PC-3 (cell line): ENCODE data around the gene UNC5B.

ENCODE experiments used
- EZH2phosphoT487 ChIP-seq: fragments of 300-600 bp; sonication (generic); IDR thresholded peaks from 2 replicates; pipeline ENCODE4 v1.6.1; 2018; ENCODE audit warnings: mild to moderate bottlenecking, antibody characterized with exemption, low read length, borderline replicate concordance
- TF ChIP-seq, protein P1 (sequence below): fragments of 300-600 bp; sonication (generic); conservative IDR thresholded peaks from 2 replicates; pipeline ENCODE4 v1.5.1; 2017; ENCODE audit warnings: antibody characterized with exemption, low read depth, mild to moderate bottlenecking, low read length

- TF ChIP-seq, protein P1, sequence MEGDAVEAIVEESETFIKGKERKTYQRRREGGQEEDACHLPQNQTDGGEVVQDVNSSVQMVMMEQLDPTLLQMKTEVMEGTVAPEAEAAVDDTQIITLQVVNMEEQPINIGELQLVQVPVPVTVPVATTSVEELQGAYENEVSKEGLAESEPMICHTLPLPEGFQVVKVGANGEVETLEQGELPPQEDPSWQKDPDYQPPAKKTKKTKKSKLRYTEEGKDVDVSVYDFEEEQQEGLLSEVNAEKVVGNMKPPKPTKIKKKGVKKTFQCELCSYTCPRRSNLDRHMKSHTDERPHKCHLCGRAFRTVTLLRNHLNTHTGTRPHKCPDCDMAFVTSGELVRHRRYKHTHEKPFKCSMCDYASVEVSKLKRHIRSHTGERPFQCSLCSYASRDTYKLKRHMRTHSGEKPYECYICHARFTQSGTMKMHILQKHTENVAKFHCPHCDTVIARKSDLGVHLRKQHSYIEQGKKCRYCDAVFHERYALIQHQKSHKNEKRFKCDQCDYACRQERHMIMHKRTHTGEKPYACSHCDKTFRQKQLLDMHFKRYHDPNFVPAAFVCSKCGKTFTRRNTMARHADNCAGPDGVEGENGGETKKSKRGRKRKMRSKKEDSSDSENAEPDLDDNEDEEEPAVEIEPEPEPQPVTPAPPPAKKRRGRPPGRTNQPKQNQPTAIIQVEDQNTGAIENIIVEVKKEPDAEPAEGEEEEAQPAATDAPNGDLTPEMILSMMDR, result no peak
- TF ChIP-seq EZH2phosphoT487, result no peak
These were observed 103.9 kb downstream of the UNC5B start for GRCh38 chr10:71316056-71316785.
